Hepatocyte (in vitro differentiated cells): ENCODE measurements around the gene KLHL1.

ENCODE experiments used
- EZH2 ChIP-seq: fragments of 200-600 bp; sonication (generic); IDR thresholded peaks from 2 replicates; pipeline ENCODE4 v1.6.1; 2016; ENCODE audit warnings: antibody characterized with exemption, mild to moderate bottlenecking, borderline replicate concordance
- EZH2phosphoT487 ChIP-seq: fragments of 200-600 bp; sonication (generic); IDR thresholded peaks from one replicate; pipeline ENCODE4 v1.6.1; 2018; ENCODE audit warnings: antibody characterized with exemption, mild to moderate bottlenecking, low read depth, moderate library complexity; ENCODE audit not compliant: unreplicated experiment, severe bottlenecking
- TF ChIP-seq, protein P1 (sequence below): fragments of 200-600 bp; sonication (generic); IDR thresholded peaks from 2 replicates; pipeline ENCODE4 v1.5.1; 2016; ENCODE audit warnings: antibody characterized with exemption, mild to moderate bottlenecking; ENCODE audit not compliant: poor library complexity

- no peak for TF ChIP-seq EZH2
- TF ChIP-seq, protein P1, sequence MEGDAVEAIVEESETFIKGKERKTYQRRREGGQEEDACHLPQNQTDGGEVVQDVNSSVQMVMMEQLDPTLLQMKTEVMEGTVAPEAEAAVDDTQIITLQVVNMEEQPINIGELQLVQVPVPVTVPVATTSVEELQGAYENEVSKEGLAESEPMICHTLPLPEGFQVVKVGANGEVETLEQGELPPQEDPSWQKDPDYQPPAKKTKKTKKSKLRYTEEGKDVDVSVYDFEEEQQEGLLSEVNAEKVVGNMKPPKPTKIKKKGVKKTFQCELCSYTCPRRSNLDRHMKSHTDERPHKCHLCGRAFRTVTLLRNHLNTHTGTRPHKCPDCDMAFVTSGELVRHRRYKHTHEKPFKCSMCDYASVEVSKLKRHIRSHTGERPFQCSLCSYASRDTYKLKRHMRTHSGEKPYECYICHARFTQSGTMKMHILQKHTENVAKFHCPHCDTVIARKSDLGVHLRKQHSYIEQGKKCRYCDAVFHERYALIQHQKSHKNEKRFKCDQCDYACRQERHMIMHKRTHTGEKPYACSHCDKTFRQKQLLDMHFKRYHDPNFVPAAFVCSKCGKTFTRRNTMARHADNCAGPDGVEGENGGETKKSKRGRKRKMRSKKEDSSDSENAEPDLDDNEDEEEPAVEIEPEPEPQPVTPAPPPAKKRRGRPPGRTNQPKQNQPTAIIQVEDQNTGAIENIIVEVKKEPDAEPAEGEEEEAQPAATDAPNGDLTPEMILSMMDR: no peak
- TF ChIP-seq EZH2phosphoT487: no peak
Observed at GRCh38 chr13:69970520-69970919, 137.7 kb downstream of the KLHL1 start.
